Measurements from ENCODE around the gene ZBED2.
"Not testable (repeated sequence)": the region's sequence is repeated elsewhere in the genome, so short reads cannot be mapped to it uniquely, and the experiment has no call there.

ZBED2 gene, protein sequence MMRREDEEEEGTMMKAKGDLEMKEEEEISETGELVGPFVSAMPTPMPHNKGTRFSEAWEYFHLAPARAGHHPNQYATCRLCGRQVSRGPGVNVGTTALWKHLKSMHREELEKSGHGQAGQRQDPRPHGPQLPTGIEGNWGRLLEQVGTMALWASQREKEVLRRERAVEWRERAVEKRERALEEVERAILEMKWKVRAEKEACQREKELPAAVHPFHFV

GRCh38 chr3:111595232-111595631 is at the start of gene ZBED2:
Gene ZBED2 (minus strand): TSS chr3:111595346. CDS start chr3:111594201, 1,145 bp downstream.
- no peak for DNase-seq

DNA sequence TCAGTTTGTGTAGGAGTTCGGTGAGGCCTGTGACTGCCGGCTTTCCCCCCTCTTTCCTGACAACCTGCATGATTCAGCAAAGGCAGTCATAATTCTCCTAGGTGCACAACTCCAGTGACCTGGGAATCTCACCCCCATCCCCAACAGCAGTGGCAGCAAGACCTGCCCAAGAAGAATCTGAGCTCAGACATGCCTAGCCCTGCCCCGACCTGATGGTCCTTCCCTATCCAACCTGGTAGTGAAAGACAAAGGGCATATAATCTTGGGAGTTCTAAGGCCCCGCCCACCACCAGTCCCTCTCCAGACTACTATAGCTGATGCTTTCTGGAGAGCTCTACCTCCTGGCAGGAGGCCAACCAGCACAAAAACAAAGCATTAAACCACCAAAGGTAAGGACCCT is 44.2 kb upstream of the ZBED2 start:
- no peak for DNase-seq

DNA sequence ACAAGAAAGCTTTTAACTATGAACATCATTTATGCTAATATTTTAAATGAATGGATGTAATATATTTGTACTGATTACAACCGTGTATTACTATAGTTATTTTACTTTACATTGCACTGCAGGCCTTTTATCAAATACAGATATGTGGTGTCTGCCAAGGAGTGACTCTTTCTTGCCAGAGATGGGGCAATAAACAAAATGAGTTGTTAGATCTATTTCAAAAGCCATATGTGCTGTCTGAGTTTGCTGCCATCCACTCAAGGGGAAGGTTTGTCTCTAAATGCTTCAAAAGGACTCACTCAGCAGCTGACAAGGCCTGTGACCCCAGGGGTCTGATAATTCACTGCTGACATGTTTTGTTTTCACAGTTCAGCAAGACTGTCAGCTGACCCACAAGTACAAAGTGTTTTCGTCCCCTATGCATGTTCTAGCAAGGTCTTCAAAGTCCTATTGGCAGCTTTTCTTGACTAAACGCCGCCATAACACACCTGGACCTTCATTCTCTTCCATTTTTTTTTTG is 41.3 kb upstream of the ZBED2 start:
- DNase-seq, result no peak

- DNase-seq, result no peak
These were observed 40.3 kb upstream of the ZBED2 start for GRCh38 chr3:111635403-111635802.

- DNase-seq, result not testable (repeated sequence)
These were observed 35.5 kb upstream of the ZBED2 start for GRCh38 chr3:111630638-111631037.

GRCh38 chr3:111629018-111629417 is 33.9 kb upstream of the ZBED2 start:
- DNase-seq, result not testable (repeated sequence)

DNA sequence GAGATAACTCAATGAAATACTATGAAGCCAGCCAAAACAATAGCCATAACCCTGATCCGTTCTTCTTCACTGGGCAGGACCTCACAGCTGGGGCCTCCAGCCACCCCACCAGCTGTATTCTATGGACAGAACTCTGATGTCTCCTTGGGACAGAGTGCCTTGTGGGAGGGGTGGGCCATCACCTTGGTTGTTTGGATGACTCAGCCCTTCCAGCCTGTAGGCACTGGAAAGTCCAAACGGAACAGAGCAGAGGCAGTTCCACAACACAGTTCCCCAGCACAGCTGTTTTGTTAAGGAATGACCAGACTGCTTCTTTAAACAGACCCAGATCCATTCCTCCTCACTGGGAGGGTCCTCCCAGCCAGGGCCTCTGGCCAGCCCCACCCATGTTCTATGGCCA is 31.9 kb upstream of the ZBED2 start:
- no peak for DNase-seq

DNA sequence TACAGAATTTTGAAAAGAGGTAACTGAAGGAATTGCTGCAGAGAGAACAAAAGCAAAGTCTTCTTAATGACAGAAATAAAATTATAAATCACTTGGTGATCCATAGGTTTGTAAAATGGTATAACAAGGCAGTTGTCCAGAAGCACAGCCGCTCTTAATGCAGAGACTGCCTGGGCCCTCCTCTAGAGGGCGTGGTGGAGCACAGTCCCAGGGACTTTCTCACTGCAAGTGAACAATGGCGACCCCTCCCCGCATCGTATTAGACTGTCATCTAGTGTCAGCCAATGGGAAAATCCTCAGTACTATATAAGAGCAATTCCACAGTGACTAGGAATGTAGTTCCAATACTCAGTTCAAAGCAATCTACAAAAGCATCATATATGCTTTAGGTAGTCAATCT is 26.4 kb upstream of the ZBED2 start:
- DNase-seq, result peak; percentile 24

DNA sequence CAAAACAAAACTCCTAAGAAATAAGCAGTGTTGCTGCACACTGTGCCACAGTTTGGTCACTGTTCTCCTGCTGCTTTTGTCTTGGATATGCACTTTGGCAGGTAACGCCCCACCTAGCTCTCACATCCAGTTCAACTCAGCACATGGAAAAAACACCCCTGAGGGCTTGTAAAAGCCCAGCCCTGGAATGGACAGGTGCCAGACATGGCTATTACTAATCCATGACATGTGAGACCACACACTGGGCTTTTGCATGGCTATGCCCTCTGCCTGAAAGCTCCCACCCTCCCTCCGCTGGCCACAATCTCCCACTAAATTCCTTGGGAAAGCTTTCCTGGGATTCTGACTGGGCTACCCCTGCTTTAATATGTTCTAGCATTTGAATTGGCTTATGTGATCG is 24.7 kb upstream of the ZBED2 start:
- DNase-seq, result no peak

DNA sequence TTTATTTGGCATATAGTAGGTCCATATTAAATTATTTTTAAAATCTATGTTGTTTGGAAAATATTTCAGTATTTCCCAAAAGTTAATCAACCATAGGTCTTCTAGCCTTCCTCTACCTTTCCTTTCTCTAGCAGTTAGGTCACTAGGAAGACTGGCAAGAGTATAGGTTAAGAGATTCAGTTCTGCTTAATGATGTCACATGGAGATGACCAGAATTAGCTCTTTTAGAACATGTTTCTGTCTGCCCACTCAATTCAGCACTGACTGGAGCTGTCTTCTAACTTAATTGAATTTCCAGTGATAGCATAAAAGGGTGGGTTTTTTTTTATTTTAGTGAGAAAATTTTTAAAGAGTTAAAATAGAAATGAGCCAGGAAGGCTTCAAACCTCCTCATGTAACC is 23.8 kb upstream of the ZBED2 start:
- no peak for DNase-seq

DNA sequence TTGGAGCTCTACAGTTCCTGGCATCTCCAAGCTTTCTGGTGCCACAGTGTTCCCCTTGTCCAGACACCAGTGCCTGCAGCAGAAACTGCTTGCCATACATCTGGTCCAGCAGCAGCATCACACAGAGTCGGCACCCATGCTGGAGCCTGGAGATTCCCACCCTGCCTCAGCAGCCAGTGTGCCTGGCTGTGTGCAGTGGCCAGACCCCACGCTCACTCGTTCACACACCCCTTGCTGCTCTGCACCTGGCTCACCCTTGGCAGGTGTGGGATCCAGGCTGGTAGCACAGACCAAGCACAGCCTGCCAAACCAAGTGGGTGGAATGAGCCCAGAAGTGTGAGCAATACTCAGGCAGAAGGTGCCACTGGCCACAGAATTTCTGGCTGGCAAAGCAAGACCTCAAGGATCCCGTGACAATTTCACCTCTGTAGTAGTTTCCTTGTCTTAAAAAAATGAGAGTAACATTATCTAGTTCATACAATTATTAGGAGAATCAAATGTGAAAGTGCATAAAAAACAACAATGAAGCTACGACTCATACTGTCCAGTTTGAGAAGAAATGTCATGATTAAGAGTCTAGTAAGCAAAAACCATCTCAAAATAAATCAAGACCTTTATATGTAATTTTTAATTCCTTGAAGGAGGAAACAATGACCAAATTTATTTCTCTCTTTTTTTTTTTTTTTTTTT is 22.9 kb upstream of the ZBED2 start:
- no peak for DNase-seq

- no peak for DNase-seq
These were observed 22.3 kb upstream of the ZBED2 start for GRCh38 chr3:111617406-111617805.

GRCh38 chr3:111616417-111617105 is 21.4 kb upstream of the ZBED2 start:
- peak; percentile 55 for DNase-seq

DNA sequence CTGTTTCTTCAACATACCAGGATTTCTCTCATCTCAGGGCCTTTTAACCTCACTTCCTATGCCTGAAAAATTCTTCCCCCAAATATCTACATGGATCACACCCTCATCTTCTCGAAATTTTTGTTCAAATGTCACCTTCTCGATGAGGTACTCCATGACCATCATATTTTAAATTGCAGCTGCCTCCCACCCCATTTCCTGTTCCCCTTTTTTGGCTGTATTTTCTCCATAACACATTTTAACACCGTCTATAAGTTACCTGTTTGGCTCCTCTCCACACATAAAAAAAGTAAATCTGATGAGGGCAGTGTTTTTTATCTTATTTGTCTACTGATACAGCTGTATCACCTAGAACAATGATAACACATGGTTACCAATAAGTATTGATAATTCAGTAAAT is 20.7 kb upstream of the ZBED2 start:
- no peak for DNase-seq

DNA sequence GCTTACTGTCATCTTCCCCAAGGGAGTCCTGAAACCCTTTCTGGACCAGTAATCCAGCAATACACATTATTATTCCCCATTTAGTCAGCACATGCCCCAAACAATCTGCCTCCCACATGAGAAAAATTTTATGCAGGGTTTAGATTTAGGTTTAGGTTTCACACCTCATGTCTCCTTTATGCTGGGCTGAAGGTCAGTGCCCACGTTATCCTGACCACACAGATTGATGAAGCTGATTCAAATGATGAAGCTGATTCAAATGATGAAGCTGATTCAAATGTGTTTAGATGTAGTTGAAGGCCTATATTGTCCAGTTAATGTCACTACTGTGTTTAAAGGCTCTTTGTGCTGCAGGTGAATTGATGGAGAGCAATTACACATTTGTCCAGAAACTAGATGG is 18.1 kb upstream of the ZBED2 start:
- no peak for DNase-seq

- DNase-seq, result no peak
These were observed 15.5 kb upstream of the ZBED2 start for GRCh38 chr3:111610612-111611054.

- DNase-seq, result no peak
These were observed 15.0 kb upstream of the ZBED2 start for GRCh38 chr3:111610189-111610588.

GRCh38 chr3:111609700-111610099 is 14.6 kb upstream of the ZBED2 start:
- no peak for DNase-seq

- DNase-seq, result no peak
These were observed 13.2 kb upstream of the ZBED2 start for GRCh38 chr3:111608383-111608782.

GRCh38 chr3:111607240-111607920 is 12.2 kb upstream of the ZBED2 start:
- DNase-seq, result no peak

DNA sequence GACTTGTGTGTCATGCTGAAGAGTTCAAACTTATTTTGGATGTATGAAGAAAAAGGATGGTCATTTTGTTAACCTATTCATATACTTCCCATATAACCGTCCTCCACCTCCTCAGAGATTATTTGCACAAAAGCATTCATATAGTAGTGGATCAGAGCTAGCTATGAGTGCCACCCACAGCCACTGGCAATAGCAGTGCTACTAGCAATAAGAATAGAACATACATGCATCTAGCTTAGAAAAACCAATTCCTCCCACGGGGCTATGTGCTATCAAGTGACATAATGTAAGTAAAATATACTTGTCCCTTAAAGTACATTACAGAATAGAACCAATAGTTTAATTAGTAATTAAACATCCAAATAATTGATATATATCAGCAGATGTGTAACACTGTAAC is 10.3 kb upstream of the ZBED2 start:
- no peak for DNase-seq

DNA sequence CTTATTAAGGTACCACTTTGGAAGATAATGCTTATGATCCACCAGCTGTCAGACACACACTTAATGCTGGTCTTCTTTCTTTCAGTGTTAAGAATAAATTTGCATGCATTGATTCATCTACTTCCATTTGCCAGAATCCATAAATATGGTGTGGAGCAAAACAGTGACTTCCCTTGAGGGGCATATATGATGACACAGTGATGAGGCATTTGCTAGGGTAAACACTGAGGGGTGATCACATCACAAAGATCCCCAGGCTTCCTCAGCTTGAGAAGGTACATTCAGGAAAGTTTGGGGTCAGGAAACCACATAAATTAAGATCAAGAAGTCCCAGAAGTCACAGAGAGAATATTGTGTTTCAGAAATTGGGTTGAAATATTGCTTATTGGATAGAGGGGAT is 9.9 kb upstream of the ZBED2 start:
- no peak for DNase-seq

DNA sequence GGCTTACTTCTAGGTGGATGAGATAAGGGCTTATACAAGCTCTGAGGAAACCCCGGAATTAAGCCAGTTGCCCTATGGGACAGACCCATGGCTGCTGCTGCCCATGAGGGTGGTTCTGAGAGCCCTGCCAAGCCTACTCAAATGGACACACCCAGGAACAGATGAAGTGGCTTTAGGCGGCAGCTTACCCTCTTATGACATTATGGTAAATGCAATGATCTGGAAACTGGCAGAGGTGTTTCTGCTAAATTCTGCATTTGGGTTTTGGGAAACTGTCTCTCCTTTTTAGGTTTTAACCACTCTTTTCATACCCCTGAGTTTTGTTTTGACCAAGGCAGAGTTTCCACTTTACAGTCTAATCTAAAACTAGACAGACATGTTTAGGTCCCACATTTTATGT is 9.0 kb upstream of the ZBED2 start:
- no peak for DNase-seq

All from stimulated activated CD4-positive, alpha-beta T cell treated with anti-CD3 and anti-CD28 coated beads, Interleukin-12 subunit alpha, Interleukin-12 subunit beta, amount 100 ng/mL, for 4 hours (primary cell).